B cell (primary cell): Measurements from ENCODE around the gene MYL4.

Experiments
- EZH2 ChIP-seq: IDR thresholded peaks from 2 replicates; pipeline ENCODE4 v1.6.1; 2012; ENCODE audit warnings: borderline replicate concordance, low read depth, mild to moderate bottlenecking, moderate library complexity, low read length; ENCODE audit not compliant: insufficient read depth, poor library complexity, severe bottlenecking
- TF ChIP-seq, protein P1 (sequence below): fragments of 200-600 bp; IDR thresholded peaks from one replicate; pipeline ENCODE4 v1.8.0; 2022; ENCODE audit warnings: antibody characterized with exemption, mild to moderate bottlenecking

DNA sequence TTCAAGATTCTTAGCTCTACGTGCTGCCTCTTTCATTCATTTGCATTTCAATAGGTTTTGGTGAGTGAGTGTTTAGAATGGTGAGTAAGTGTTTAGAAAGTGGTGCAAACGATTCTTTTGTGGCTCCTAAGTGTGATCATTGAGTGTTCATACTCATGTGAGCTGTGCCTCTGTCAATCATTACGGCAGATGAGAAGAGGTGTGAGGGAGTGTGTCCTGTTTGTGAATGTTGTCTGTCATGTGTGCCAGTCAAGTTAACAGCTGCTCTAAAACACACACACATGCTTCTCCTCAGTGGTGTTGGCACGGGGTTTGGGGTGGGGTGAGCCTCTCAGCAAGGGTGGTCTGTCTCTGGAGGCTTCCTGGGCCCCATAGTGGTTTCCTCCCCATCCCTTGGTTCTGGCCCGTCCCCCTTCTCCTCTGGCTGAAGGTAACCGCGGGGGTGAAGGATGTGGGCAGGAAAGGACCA, 11.4 kb downstream of the MYL4 start:
- TF ChIP-seq, protein P1, sequence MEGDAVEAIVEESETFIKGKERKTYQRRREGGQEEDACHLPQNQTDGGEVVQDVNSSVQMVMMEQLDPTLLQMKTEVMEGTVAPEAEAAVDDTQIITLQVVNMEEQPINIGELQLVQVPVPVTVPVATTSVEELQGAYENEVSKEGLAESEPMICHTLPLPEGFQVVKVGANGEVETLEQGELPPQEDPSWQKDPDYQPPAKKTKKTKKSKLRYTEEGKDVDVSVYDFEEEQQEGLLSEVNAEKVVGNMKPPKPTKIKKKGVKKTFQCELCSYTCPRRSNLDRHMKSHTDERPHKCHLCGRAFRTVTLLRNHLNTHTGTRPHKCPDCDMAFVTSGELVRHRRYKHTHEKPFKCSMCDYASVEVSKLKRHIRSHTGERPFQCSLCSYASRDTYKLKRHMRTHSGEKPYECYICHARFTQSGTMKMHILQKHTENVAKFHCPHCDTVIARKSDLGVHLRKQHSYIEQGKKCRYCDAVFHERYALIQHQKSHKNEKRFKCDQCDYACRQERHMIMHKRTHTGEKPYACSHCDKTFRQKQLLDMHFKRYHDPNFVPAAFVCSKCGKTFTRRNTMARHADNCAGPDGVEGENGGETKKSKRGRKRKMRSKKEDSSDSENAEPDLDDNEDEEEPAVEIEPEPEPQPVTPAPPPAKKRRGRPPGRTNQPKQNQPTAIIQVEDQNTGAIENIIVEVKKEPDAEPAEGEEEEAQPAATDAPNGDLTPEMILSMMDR: no peak
- no peak for TF ChIP-seq EZH2
